ENCODE data around the gene PGBD5.

The PGBD5 gene

GRCh38 chr1:230306169-230306568, 120.0 kb downstream of the PGBD5 start:
- Histone ChIP-seq H3K27ac (no peak overlapping the region), H3K36me3 (replicated peaks) (no peaks in the 10 kb centered on the region), H3K27me3 (replicated peaks) (no peaks in the 10 kb centered on the region), H3K4me3 (ENCODE audit: low read depth, low read length) (no peak overlapping the region)
- DNase-seq = no peak
- TF ChIP-seq CTCF (IDR thresholded peaks at IDR 0.05; ENCODE audit: low read depth, low read length, missing control alignments) = no peak
- in situ Hi-C loops (cut with HindIII; ENCODE audit: low pct_ligation_motif_present, low sequenced_read_pairs) = loop anchor here (25.0 kb wide), 1 partner anchor 669 kb away; the partner anchor contains the start of genes TAF5L and URB2

DNA sequence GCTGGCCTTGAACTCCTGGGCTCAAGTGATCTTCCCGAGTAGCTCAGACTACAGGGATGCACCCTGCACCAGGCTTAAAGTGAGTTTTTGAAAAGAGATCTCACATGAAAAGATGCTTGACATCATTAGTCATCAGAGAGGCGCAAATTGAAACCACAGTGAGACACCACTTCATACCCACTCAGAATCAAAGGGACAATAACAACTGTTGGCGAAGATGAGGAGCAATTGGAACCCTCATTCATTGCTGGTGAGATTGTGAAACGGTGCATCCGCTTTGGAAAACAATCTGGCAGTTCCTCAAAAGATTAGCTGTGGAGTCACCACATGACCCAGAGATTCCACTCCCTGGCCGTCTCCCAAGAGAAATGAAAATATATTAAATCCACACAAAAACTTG, 122.3 kb downstream of the PGBD5 start:
- peak; percentile 48 for DNase-seq
- in situ Hi-C loops (cut with HindIII; ENCODE audit: low pct_ligation_motif_present, low sequenced_read_pairs) = loop anchor here (25.0 kb wide), 1 partner anchor 667 kb away; the partner anchor contains the start of genes TAF5L and URB2
- Histone ChIP-seq H3K4me3 (ENCODE audit: low read depth, low read length) (no peak overlapping the region), H3K36me3 (replicated peaks) (no peaks in the 10 kb centered on the region), H3K27me3 (replicated peaks) (no peaks in the 10 kb centered on the region), H3K27ac (no peak overlapping the region)
- TF ChIP-seq CTCF (IDR thresholded peaks at IDR 0.05; ENCODE audit: low read depth, low read length, missing control alignments) = no peak

GRCh38 chr1:230303069-230303468, 123.1 kb downstream of the PGBD5 start:
- TF ChIP-seq CTCF (IDR thresholded peaks at IDR 0.05; ENCODE audit: low read depth, low read length, missing control alignments) = peak; percentile 21
- no peak for DNase-seq
- in situ Hi-C loops (cut with HindIII; ENCODE audit: low pct_ligation_motif_present, low sequenced_read_pairs) = loop anchor here (25.0 kb wide), 1 partner anchor 666 kb away; the partner anchor contains the start of genes TAF5L and URB2
- no peak overlapping the region for H3K4me3 ChIP-seq (ENCODE audit: low read depth, low read length)
- H3K36me3 ChIP-seq (replicated peaks) = no peaks in the 10 kb centered on the region
- no peaks in the 10 kb centered on the region for H3K27me3 ChIP-seq (replicated peaks)
- no peak overlapping the region for H3K27ac ChIP-seq

DNA sequence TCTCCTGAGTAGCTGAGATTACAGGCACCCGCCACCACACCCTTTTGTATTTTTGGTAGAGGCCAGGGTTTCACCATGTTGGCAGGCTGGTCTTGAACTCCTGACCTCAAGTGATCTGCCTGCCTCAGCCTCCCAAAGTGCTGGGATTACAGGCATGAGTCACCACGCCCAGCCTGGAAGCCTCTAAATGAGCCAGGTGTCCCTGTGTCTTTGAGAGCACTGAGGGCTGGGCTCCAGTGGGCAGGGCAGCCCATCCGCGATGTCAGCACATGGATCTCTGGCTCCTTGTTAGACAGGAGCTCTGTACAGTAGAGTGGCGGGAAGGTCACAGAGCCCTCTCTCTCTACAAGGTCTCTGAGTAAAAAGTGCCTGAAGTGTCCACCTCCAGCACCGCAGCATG, 124.3 kb downstream of the PGBD5 start:
- no peak for DNase-seq
- Histone ChIP-seq H3K27ac (no peak overlapping the region), H3K27me3 (replicated peaks) (no peaks in the 10 kb centered on the region), H3K36me3 (replicated peaks) (no peaks in the 10 kb centered on the region), H3K4me3 (ENCODE audit: low read depth, low read length) (no peak overlapping the region)
- no peak for TF ChIP-seq CTCF (IDR thresholded peaks at IDR 0.05; ENCODE audit: low read depth, low read length, missing control alignments)
- in situ Hi-C loops (cut with HindIII; ENCODE audit: low pct_ligation_motif_present, low sequenced_read_pairs) = loop anchor here (25.0 kb wide), 1 partner anchor 665 kb away; the partner anchor contains the start of genes TAF5L and URB2

DNA sequence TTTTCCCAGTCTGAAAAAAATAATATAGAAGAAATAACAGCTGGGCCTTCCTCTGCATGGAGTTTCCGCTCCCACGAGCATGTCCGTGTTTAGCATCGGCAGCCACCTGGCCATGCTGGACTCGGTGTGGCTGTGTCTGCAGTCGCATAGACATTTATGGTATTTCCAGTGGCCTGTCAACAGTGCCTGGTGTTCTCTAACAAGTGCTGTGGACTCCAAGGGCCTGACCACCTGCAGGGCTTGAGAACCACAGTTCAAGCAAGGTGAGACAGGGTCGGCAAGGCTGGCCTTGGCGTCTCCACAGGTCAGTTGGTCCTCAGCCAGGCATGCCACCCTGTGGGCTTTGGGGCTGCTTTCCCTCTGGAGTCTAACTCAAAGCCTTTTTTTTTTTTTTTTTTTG, 124.8 kb downstream of the PGBD5 start:
- Histone ChIP-seq H3K4me3 (ENCODE audit: low read depth, low read length) (no peak overlapping the region), H3K27me3 (replicated peaks) (no peaks in the 10 kb centered on the region), H3K36me3 (replicated peaks) (no peaks in the 10 kb centered on the region), H3K27ac (no peak overlapping the region)
- TF ChIP-seq CTCF (IDR thresholded peaks at IDR 0.05; ENCODE audit: low read depth, low read length, missing control alignments) = no peak
- in situ Hi-C loops (cut with HindIII; ENCODE audit: low pct_ligation_motif_present, low sequenced_read_pairs) = loop anchor here (25.0 kb wide), 1 partner anchor 664 kb away; the partner anchor contains the start of genes TAF5L and URB2
- DNase-seq = no peak

All from brain microvascular endothelial cell (primary cell).